DND-41 (cell line): ENCODE measurements around the gene EP400.

ENCODE experiments used
- CTCF ChIP-seq: IDR thresholded peaks from 2 replicates; pipeline ENCODE4 v1.5.1; 2012; ENCODE audit warnings: borderline replicate concordance, low read length, moderate library complexity, mild to moderate bottlenecking; ENCODE audit not compliant: poor library complexity, severe bottlenecking; ENCODE audit errors: extremely low read depth
- EZH2 ChIP-seq: IDR thresholded peaks from 3 replicates; pipeline ENCODE4 v1.6.1; 2012; ENCODE audit warnings: borderline replicate concordance, low read depth, mild to moderate bottlenecking, moderate library complexity, low read length, inconsistent platforms; ENCODE audit not compliant: severe bottlenecking

GRCh38 chr12:131987552-131987951, 37.8 kb downstream of the EP400 start:
- TF ChIP-seq CTCF = no peak
- no peak for TF ChIP-seq EZH2
